A549 (cell line): ENCODE data around the gene PCSK6.

Experiments used
- CEBPB ChIP-seq, 2 experiments: fragments of >200 bp in 1 of 2; sonication (Bioruptor Twin) in 1 of 2; formaldehyde crosslinking in 1 of 2; IDR thresholded peaks; 2 replicates each; pipeline ENCODE4 v1.6.1; 2012 to 2016
- CTCF ChIP-seq: fragments of >200 bp; sonication (Bioruptor Twin); formaldehyde crosslinking; IDR thresholded peaks from 3 replicates; pipeline ENCODE4 v1.5.1; 2016
- E2F6 ChIP-seq: IDR thresholded peaks from 2 replicates; pipeline ENCODE4 v1.6.1; 2012; ENCODE audit warnings: low read depth, borderline replicate concordance
- MAX ChIP-seq: IDR thresholded peaks from 2 replicates; pipeline ENCODE4 v1.6.1; 2012
- MAZ ChIP-seq: fragments of 150-350 bp; IDR thresholded peaks from 2 replicates; pipeline ENCODE4 v1.6.1; 2014; ENCODE audit warnings: antibody characterized with exemption, low read depth, low read length, borderline replicate concordance
- POLR2AphosphoS2 ChIP-seq: conservative IDR thresholded peaks from 2 replicates; pipeline ENCODE4 v1.6.1; 2012; ENCODE audit warnings: low read length, improper control_type of control experiment, inconsistent platforms
- SREBF2 ChIP-seq: fragments of 450-650 bp; IDR thresholded peaks from 2 replicates; pipeline ENCODE4 v1.6.1; 2014; ENCODE audit warnings: mild to moderate bottlenecking, moderate library complexity

- no peak for TF ChIP-seq MAZ
- no peak for TF ChIP-seq E2F6
- TF ChIP-seq CTCF: no peak
- TF ChIP-seq SREBF2: no peak
- TF ChIP-seq POLR2AphosphoS2: no peak
- TF ChIP-seq MAX: no peak
- TF ChIP-seq CEBPB (IDR thresholded peaks at IDR 0.05): no peak
These were observed 196.4 kb downstream of the PCSK6 start for GRCh38 chr15:101293122-101293521.
